ENCODE results near the gene CPSF7.
A peak's percentile ranks its signal among the peaks of the same experiment; 100 is the strongest.
"Not testable (repeated sequence)": the region's sequence is repeated elsewhere in the genome, so short reads cannot be mapped to it uniquely, and the experiment has no call there.

Gene CPSF7

DNA sequence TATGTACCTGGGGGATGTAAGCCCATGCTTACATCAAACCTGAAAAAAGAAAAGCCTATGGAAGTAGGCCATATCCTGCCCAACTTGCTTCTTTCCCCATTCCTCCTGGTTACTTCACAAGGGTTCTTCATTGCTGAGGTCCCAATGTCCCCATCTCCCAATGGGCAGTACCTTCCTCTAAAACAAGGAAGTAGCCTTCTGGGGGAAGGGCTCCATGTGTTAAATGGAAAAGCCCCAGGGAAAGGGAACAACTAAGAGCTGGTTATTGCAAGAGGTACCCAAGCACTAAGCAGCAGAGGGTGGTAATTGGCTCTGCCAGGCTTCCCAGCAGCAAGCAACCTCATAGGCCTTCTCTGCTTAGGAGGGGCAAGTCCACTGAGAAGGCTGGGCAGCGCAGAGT lies 26.1 kb downstream of the CPSF7 start:
- Histone ChIP-seq H3K4me3 (ENCODE audit: low read length) (no peak overlapping the region), H2AFZ (ENCODE audit: low read depth, low read length) (no peak overlapping the region), H3K36me3 (ENCODE audit: insufficient read depth, low read length) (peaks cover 73% of the 10 kb centered on the region), H3K27me3 (ENCODE audit: insufficient read depth, low read length) (no peaks in the 10 kb centered on the region), H3K4me1 (ENCODE audit: insufficient read depth, low read length) (no peaks in the 10 kb centered on the region), H3K9me3 (ENCODE audit: low read length) (no peaks in the 10 kb centered on the region)

DNA sequence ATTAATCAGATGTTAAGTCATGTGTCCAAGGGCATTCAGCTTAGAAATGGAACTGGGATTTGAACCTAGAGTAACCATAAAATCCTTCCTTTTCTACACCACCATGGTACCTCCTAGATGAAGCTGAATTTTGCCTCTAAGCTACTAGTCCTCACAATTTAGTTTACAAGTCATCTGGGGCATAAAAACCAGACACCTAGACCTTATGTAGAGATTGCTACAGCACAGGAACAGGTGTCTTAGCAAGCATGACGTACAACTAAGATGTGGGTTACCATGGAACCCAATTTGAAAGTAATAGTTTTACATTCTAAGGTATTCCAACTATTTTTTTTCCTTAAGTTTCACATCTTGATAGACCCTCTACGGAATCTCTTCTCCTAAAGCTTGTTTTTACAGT lies 28.2 kb downstream of the CPSF7 start:
- Histone ChIP-seq H3K9me3 (ENCODE audit: low read length) (no peaks in the 10 kb centered on the region), H3K27me3 (ENCODE audit: insufficient read depth, low read length) (no peaks in the 10 kb centered on the region), H3K4me1 (ENCODE audit: insufficient read depth, low read length) (no peaks in the 10 kb centered on the region), H3K36me3 (ENCODE audit: insufficient read depth, low read length) (peaks cover 63% of the 10 kb centered on the region), H3K4me3 (ENCODE audit: low read length) (no peak overlapping the region), H2AFZ (ENCODE audit: low read depth, low read length) (no peak overlapping the region)

GRCh38 chr11:61401173-61401572 lies 28.6 kb downstream of the CPSF7 start:
- no peak overlapping the region for H3K4me3 ChIP-seq (ENCODE audit: low read length)
- no peaks in the 10 kb centered on the region for H3K27me3 ChIP-seq (ENCODE audit: insufficient read depth, low read length)
- no peaks in the 10 kb centered on the region for H3K4me1 ChIP-seq (ENCODE audit: insufficient read depth, low read length)
- H3K9me3 ChIP-seq (ENCODE audit: low read length), result no peaks in the 10 kb centered on the region
- no peak overlapping the region for H2AFZ ChIP-seq (ENCODE audit: low read depth, low read length)
- peaks cover 60% of the 10 kb centered on the region for H3K36me3 ChIP-seq (ENCODE audit: insufficient read depth, low read length)

- Histone ChIP-seq H3K27me3 (ENCODE audit: insufficient read depth, low read length) (no peaks in the 10 kb centered on the region), H3K9me3 (ENCODE audit: low read length) (peaks cover 6% of the 10 kb centered on the region), H3K36me3 (ENCODE audit: insufficient read depth, low read length) (peaks cover 9% of the 10 kb centered on the region), H2AFZ (ENCODE audit: low read depth, low read length) (peak overlapping the region; percentile 20), H3K4me1 (ENCODE audit: insufficient read depth, low read length) (peaks cover 2% of the 10 kb centered on the region), H3K4me3 (ENCODE audit: low read length) (peak overlapping the region; percentile 63)
Observed at GRCh38 chr11:61392981-61393595, 36.7 kb downstream of the CPSF7 start.

- peaks cover 2% of the 10 kb centered on the region for H3K4me1 ChIP-seq (ENCODE audit: insufficient read depth, low read length)
- no peak overlapping the region for H3K4me3 ChIP-seq (ENCODE audit: low read length)
- peaks cover 4% of the 10 kb centered on the region for H3K36me3 ChIP-seq (ENCODE audit: insufficient read depth, low read length)
- H3K27me3 ChIP-seq (ENCODE audit: insufficient read depth, low read length), result no peaks in the 10 kb centered on the region
- H2AFZ ChIP-seq (ENCODE audit: low read depth, low read length), result no peak overlapping the region
- peaks cover 6% of the 10 kb centered on the region for H3K9me3 ChIP-seq (ENCODE audit: low read length)
Observed at GRCh38 chr11:61390161-61390560, 39.6 kb downstream of the CPSF7 start.

DNA sequence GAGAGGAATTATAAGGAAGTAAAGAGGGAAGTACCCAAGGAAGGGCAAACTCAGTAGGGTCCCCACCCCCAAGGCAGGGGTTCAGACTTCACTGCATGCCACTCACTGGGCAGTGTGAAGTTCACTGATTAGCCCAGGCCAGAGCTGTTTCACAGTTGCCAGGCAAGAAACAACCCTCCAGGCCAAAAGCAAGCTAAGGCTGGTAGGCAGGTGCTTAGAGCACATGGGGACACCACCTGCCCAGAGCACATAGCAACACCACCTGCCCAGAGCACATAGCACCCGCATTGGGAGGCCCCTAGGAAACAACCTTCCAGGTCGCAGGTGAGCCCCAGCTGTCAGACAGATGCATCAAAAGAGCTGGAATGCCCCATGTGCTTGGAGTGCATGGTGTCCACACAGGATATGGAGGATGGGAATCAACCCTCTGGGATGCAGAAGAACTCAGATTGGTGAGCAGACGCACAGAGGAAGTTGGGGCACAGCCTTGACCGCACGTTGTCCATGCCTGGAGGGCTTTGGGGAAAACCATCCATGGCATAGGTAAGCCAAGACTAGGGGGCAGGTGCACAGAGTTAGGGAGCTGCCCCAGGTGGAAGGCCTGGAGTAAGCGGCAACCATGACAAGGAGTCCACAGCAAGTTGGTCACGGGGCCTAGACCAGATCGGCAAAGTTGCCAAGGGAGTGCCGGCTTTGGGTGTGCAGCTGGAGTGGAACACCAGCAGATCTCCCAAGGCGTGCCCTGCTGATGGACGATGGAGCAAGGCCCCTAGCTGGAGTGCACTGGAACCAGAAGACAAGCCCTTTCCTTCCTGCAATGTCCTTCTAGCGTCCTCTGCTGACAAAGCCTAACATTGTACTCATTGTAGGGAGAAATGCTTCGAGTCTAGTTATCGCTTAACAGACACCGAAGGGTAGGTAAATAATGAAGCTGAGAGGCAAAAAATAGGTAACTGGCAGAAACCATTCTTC lies 45.2 kb downstream of the CPSF7 start:
- Histone ChIP-seq H3K4me1 (ENCODE audit: insufficient read depth, low read length) (no peaks in the 10 kb centered on the region), H3K9me3 (ENCODE audit: low read length) (peaks cover under 1% of the 10 kb centered on the region), H3K27me3 (ENCODE audit: insufficient read depth, low read length) (no peaks in the 10 kb centered on the region), H3K4me3 (ENCODE audit: low read length) (no peak overlapping the region), H2AFZ (ENCODE audit: low read depth, low read length) (no peak overlapping the region), H3K36me3 (ENCODE audit: insufficient read depth, low read length) (no peaks in the 10 kb centered on the region)

DNA sequence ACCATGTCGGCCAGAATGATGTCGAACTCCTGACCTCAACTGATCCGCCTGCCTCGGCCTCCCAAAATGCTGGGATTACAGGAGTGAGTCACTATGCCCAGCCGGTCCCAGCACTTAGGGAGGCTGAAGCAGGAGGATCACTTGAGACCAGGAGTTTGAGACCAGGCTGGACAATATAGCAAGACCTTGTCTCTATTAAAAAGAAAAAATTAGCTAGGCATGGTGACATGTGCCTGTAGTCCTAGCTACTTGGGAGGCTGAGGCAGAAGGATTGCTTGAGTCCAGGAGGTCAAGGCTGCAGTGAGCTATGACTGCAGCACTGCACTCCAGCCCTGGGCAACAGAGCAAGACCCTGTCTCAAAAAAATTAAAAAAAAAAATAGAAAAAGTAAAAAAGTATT lies 45.9 kb downstream of the CPSF7 start:
- H3K4me1 ChIP-seq (ENCODE audit: insufficient read depth, low read length); H3K27me3 ChIP-seq (ENCODE audit: insufficient read depth, low read length); H3K9me3 ChIP-seq (ENCODE audit: low read length); H2AFZ ChIP-seq (ENCODE audit: low read depth, low read length); H3K4me3 ChIP-seq (ENCODE audit: low read length); H3K36me3 ChIP-seq (ENCODE audit: insufficient read depth, low read length): not testable (repeated sequence)

- Histone ChIP-seq H3K27me3 (ENCODE audit: insufficient read depth, low read length) (no peaks in the 10 kb centered on the region), H3K9me3 (ENCODE audit: low read length) (no peaks in the 10 kb centered on the region), H2AFZ (ENCODE audit: low read depth, low read length) (no peak overlapping the region), H3K4me1 (ENCODE audit: insufficient read depth, low read length) (no peaks in the 10 kb centered on the region), H3K4me3 (ENCODE audit: low read length) (no peak overlapping the region), H3K36me3 (ENCODE audit: insufficient read depth, low read length) (peaks cover 10% of the 10 kb centered on the region)
Observed at GRCh38 chr11:61380884-61381283, 48.9 kb downstream of the CPSF7 start.

- H3K36me3 ChIP-seq (ENCODE audit: insufficient read depth, low read length), result peaks cover 25% of the 10 kb centered on the region
- no peak overlapping the region for H2AFZ ChIP-seq (ENCODE audit: low read depth, low read length)
- no peak overlapping the region for H3K4me3 ChIP-seq (ENCODE audit: low read length)
- H3K27me3 ChIP-seq (ENCODE audit: insufficient read depth, low read length), result no peaks in the 10 kb centered on the region
- no peaks in the 10 kb centered on the region for H3K9me3 ChIP-seq (ENCODE audit: low read length)
- H3K4me1 ChIP-seq (ENCODE audit: insufficient read depth, low read length), result no peaks in the 10 kb centered on the region
Observed at GRCh38 chr11:61378713-61379313, 51.0 kb downstream of the CPSF7 start.

GRCh38 chr11:61377461-61378160 lies 52.2 kb downstream of the CPSF7 start:
- Histone ChIP-seq H3K4me3 (ENCODE audit: low read length) (no peak overlapping the region), H3K27me3 (ENCODE audit: insufficient read depth, low read length) (no peaks in the 10 kb centered on the region), H2AFZ (ENCODE audit: low read depth, low read length) (no peak overlapping the region), H3K4me1 (ENCODE audit: insufficient read depth, low read length) (no peaks in the 10 kb centered on the region), H3K36me3 (ENCODE audit: insufficient read depth, low read length) (peaks cover 28% of the 10 kb centered on the region), H3K9me3 (ENCODE audit: low read length) (peaks cover 4% of the 10 kb centered on the region)

DNA sequence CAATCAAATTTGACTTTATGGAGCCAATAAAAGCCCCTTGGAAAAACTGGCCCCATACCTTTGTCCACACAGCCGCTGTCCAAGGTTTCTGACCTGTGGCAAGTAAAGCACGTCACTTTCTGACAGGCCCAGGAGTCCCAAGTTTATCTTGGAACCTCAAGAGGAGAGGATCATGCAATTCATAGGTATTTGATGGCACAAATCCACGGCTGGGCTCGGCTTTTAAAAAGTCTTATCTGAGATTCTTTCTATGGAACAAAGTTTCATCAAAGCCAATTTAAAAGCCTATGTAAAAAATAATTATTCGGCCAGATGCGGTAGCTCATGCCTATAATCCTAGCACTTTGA lies 54.0 kb downstream of the CPSF7 start:
- Histone ChIP-seq H3K27me3 (ENCODE audit: insufficient read depth, low read length) (no peaks in the 10 kb centered on the region), H3K9me3 (ENCODE audit: low read length) (peaks cover 12% of the 10 kb centered on the region), H3K4me1 (ENCODE audit: insufficient read depth, low read length) (no peaks in the 10 kb centered on the region), H2AFZ (ENCODE audit: low read depth, low read length) (no peak overlapping the region), H3K36me3 (ENCODE audit: insufficient read depth, low read length) (peaks cover 37% of the 10 kb centered on the region), H3K4me3 (ENCODE audit: low read length) (no peak overlapping the region)

DNA sequence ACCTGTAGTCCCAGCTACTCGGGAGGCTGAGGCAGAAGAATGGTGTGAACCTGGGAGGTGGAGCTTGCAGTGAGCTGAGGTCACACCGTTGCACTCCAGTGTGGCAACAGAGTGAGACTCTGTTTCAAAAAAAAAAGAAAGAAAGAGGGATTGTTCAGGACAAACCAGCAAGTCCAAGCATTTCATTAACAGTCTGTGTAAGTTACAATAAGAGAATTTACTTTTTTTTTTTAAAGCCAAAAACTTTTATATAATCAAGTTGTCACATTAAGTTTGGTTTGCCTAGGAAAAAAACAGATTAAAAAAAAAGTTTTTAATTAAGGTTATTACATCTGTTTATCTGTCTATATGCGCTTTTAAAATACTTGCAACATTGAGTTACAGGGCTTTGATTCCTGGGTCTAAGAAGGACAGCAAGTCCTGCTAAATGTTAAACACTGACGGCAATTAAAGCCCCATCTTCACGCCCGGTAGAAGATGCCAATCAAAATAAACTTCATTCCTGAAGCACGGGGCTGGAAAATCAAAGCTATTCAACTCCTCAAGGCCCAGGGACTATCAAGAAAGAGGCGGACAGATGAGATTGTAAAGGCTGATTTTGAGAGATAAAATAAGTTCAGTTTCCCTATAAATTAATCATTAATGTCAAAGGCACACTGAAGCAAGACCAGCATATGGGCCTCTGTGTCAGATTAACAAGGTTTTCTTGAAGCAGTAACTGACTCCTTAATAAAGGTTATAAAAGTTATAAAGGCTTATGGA lies 56.9 kb downstream of the CPSF7 start:
- Histone ChIP-seq H3K4me3 (ENCODE audit: low read length) (no peak overlapping the region), H3K4me1 (ENCODE audit: insufficient read depth, low read length) (no peaks in the 10 kb centered on the region), H3K9me3 (ENCODE audit: low read length) (peaks cover 12% of the 10 kb centered on the region), H2AFZ (ENCODE audit: low read depth, low read length) (no peak overlapping the region), H3K27me3 (ENCODE audit: insufficient read depth, low read length) (no peaks in the 10 kb centered on the region), H3K36me3 (ENCODE audit: insufficient read depth, low read length) (peaks cover 65% of the 10 kb centered on the region)

Data from neuron (in vitro differentiated cells).